Hematopoietic multipotent progenitor cell treated with erythropoietin and hydrocortisone succinate and interleukin-3 and kit ligand, for 8 days (in vitro differentiated cells): ENCODE measurements around the gene HS1BP3.

Experiments used
- DNase-seq: peaks from one replicate; pipeline ENCODE4 v3.0.0-alpha.2; 2015

HS1BP3 gene

DNA sequence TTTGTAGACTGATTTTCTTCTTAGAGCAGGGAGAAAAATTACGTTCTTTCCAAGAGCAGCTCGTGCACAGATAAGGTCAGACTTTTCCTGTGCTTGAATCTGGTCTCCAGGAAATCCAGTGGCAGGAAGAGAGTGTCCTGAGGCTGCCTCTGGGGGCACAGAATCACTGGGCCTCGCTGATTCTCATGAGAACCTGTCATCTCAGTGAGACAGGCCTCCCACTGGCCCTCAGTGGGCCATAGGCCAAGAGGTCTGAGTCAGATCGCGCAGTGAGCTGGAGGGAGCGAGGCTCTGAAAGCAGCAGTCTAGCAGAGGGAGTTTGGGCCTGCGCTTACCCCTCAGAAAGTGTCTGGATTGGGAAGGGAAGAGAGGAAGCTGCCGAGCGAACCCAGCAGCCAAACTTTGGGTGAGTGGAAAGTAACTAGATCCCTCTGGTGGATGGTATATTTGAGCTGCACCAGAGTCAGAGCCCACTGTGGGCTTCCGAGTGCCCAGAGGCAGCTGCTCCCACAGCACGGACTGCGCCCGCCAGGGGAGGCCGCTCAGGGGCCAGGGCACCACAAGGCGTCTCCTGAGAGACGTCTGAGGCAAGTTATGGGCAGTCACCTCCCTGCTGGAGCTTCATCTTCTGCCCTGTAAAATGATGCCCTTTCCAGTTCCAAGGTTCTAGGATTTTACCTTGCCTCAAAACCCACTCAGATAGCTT, 24.2 kb upstream of the HS1BP3 start:
- peak; percentile 13 for DNase-seq

DNA sequence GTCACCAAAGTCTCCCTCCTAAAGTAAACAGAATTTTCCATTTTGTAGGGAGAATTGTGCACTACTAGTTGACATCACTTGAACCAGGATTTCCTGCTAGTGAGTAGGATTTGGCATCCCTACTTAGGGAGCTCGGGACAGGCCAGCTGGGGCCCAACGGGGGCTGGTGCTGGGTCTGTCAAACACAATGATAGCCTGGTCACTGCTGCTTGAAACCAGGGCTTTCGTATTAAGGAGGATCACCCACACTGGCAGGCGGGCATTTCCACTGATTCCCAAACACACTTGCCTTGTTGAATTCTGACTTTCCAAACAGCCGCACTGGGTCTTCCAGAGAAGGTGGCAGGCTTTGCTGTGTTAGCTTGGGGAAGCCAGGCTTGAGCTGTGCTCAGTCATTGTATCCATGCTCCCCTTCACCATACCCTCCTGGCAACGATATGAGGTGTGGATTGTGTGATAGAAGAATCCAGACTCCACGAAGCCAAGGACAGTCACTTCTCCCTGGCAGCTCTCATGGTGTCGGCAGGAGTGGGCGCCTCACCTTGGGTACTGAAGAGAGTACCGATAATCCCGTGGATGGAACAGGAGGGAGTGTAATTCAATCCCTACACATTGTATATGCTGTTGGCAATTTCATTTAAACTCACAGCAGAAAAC, 23.5 kb upstream of the HS1BP3 start:
- no peak for DNase-seq

DNA sequence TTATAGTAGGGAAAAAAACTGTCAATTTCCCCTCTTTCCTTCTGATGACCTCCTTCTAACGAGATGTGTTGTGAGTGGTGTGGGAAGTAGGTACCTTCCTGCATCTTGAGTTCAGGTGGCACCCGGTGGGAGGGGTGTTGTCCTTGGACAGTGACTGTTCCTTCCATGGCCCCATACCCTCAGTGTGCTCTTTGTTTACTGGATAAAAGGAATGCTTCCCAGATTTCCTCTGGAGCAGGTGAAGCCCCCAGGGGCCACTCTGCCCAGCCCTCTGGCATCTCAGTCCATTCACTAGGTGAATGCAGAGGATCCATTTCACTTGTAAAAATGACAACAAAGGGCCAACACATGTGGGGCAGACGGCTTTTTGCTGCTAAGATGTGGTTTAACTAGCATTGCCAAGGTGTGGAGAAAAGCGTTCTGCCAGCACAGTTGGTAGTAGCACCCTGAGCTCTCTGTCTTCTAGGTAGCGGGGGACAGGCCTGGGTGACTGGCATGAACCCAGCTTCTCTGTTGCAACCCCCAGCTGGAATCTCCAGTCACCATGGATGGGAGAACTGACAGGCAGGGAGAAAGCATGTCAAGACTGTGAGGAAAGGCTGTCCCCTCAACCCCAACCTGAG, 22.9 kb upstream of the HS1BP3 start:
- DNase-seq, result no peak

DNA sequence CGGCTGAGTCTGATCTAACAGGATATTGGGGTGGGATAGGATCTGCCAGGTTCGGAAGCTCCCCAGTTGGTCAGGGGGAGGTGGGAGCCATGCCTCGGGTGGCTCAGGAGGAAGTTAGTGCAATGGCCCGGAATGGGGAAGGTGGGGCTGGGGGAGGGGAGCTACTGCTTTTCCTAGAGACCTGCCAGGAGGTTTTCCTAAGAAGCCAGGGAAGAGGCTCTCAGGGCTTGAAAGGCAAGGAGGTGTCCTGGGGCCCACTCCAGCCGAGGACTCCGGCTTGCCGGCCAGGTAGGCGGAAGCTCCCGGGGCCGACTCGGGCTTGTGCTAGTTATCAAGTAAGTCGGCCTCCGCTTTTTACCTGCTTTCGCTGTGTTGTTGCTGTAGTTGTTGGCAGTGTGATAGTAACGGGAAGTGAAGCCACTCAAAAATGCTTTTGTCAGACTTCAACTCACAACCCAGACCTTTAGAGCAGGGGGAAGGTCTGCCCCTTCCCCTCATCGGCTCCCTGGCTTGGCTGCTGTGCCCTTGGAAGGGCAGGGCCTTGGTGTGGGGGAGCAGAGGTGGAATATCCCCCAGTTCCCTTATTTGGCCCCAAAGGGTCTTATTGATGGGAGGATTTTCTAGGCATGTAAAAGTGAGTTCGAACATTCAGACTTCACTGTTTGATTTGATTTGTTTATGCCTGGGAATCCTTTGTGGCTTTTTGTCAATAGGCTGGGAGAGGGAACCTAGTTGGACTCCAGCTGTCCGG, 21.5 kb upstream of the HS1BP3 start:
- no peak for DNase-seq

DNA sequence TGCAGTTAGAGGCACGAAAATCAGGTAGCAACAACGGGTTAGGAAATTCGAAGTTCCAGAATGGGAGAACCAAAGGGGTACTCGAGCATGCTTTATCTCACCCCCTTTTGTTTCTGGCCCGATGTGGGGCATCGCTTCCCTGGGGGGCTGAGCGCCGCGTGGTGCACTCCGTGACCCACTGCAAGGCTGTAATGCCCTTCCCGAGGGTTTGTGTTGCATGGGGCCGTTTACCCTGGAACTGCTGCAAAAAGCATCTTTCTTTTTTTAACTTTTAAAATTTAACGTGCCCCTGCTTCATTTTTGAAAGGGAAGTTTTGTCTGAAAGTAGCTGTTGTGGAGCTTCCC, 20.8 kb upstream of the HS1BP3 start:
- no peak for DNase-seq

DNA sequence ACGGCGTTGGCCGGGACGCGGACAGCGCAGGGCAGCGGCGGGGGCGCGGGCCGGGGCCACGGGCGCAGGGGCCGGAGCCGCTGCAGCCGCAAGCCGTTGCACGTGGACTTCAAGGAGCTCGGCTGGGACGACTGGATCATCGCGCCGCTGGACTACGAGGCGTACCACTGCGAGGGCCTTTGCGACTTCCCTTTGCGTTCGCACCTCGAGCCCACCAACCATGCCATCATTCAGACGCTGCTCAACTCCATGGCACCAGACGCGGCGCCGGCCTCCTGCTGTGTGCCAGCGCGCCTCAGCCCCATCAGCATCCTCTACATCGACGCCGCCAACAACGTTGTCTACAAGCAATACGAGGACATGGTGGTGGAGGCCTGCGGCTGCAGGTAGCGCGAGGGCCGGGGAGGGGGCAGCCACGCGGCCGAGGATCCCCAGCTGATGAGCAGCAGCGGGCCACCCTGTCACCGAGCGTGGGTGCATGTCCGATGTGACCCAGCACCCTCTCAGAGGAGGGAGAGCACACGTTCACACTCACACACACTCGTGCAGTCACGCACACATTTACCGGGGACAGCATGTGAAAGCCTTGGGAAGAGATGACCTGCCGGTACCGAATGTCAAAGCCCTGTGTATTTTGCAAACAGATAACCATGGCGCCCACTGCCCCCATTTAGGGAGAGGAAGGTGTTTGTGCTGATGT, 20.3 kb upstream of the HS1BP3 start:
- DNase-seq, result no peak

DNA sequence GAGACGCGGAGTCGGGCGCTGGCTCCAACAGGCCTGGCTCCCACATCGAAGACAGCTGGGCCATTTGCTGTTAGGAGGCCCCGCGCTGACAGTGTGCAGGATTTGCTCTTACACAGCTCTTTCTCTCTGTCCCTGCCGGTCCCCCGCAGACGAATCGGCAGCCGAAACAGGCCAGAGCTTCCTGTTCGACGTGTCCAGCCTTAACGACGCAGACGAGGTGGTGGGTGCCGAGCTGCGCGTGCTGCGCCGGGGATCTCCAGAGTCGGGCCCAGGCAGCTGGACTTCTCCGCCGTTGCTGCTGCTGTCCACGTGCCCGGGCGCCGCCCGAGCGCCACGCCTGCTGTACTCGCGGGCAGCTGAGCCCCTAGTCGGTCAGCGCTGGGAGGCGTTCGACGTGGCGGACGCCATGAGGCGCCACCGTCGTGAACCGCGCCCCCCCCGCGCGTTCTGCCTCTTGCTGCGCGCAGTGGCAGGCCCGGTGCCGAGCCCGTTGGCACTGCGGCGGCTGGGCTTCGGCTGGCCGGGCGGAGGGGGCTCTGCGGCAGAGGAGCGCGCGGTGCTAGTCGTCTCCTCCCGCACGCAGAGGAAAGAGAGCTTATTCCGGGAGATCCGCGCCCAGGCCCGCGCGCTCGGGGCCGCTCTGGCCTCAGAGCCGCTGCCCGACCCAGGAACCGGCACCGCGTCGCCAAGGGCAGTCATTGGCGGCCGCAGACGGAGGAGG, 19.6 kb upstream of the HS1BP3 start:
- no peak for DNase-seq

DNA sequence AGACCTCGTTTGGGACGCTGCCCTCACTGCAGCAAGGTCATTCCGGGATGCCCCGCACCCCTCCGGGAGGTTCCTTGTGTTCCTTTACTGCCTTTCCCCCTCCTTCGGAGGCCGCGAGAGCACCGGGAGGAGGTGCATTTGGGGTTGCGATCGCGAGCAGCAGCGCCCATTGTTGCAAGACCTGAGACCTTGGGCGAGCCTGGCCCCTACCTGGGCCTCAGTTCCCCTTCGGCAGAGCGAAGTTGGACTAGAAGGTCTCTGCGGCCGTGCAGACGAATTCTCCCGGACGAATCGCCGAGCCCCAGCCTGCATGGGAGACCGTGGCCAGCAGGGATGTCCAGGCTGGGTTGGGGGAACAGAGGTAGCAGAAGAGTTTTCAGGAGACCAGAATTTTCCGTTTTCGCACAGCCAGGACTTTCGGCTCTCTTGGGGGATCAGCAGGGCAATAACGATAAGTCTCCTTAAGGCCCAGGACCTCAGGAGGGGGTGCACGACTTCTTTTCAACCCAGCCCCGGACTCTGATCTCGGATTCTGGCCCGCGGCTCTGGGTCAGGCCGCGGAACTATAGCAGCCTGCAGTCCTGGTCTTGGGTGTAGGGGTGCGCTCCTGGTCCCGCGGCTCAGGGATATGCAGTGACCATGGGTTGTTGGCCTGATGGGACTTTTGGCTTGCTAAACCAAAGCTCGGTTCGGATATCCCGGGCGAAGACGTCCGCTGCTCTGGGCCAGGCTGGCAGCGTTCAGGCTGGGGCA, 18.8 kb upstream of the HS1BP3 start:
- DNase-seq, result no peak

DNA sequence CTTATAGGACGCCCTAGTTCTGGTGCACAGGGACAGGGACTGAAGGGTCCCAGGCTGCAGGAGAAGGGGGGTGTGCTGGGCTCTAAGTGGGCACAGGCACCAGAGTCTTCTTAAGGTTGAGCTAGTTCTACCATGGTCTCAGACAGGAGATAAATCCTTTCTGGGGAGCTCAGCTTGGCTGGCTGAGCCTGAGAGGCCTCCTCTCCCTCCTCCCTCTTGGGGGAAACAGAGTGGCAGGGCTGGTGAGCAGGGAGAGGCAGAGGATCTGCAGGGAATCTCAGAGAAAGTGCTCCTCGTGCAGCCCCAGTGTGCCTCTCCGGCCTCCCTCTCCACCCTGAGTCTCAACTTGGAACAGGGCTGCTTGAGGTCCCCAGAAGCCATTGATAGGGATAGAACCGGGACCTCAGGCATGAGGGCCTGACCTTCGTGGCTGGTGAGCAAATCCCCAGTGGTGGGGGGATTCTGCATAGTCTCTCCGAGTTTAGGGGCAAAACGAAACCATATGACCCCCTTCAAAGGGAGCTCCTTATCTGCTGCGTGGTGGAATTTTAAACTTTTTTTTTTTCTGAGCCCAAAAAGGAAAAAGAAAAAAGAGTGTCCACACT, 18.1 kb upstream of the HS1BP3 start:
- DNase-seq, result no peak

DNA sequence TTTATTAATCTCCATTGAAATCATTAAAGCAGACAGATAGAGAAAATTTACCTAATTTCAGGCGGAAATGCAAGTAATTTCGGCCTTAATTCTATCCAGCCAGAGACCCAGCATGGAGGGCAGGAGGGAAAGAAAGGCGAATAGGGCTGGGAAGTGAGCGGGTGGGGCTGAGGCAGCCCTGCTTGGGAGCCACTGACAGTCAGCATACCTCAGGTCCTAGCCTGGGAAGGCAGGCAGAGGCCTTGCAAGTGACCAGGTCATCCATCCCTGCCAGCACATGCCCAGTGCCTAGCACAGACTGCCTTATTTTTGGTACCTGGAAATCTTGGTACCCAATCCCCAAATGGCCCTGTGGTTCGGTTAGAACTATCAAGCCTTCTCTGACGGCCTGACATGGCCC, 17.6 kb upstream of the HS1BP3 start:
- no peak for DNase-seq

DNA sequence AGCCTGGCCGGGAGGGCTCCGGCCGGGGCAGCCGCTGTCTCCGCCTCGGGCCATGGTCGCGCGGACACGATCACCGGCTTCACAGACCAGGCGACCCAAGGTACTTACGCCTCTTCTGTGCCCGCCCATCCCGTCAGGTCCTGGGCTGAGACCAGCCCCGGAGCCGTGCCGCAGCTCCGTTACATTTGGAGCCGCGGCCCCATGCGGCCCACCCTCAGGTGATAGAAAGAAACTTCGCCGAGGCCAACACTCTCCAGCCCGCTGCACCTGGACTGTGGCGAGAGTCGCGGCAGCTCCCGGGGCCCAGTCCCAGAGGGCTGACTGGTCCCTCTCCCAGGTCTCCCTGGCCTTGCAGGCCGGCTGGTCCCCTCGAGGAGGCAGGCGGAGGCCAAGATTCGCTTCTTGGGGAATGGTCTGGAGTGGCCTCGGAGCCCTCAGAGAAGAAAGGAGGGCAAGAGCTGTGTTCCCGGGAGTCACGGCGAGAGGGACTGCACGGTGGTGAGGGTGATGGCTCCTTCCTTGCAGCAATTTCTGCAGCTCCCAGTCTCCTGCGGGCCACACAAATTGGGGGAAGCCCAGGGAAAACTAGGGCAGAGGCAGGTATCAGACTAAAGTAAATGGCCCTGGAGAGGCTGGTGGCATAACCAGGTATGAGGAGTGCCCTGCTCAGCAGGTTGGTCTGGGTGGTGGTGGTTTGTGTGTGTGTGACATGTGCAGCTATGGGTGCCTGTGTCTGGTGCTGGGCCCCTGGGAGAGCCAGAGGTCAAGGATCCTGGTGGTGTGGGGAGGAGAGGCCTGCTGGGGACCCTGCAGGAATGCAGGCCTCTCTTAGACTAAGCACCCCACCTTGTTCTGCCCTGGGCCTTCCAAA, 16.9 kb upstream of the HS1BP3 start:
- no peak for DNase-seq

DNA sequence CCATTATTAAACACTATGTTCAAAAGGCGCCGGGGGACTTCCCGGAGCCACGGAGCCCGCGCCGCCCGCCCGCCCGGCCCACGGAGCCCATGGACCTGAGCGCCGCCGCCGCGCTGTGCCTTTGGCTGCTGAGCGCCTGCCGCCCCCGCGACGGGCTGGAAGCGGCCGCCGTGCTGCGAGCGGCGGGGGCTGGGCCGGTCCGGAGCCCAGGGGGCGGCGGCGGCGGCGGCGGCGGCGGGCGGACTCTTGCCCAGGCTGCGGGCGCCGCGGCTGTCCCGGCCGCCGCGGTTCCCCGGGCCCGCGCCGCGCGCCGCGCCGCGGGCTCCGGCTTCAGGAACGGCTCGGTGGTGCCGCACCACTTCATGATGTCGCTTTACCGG, 16.2 kb upstream of the HS1BP3 start:
- no peak for DNase-seq

DNA sequence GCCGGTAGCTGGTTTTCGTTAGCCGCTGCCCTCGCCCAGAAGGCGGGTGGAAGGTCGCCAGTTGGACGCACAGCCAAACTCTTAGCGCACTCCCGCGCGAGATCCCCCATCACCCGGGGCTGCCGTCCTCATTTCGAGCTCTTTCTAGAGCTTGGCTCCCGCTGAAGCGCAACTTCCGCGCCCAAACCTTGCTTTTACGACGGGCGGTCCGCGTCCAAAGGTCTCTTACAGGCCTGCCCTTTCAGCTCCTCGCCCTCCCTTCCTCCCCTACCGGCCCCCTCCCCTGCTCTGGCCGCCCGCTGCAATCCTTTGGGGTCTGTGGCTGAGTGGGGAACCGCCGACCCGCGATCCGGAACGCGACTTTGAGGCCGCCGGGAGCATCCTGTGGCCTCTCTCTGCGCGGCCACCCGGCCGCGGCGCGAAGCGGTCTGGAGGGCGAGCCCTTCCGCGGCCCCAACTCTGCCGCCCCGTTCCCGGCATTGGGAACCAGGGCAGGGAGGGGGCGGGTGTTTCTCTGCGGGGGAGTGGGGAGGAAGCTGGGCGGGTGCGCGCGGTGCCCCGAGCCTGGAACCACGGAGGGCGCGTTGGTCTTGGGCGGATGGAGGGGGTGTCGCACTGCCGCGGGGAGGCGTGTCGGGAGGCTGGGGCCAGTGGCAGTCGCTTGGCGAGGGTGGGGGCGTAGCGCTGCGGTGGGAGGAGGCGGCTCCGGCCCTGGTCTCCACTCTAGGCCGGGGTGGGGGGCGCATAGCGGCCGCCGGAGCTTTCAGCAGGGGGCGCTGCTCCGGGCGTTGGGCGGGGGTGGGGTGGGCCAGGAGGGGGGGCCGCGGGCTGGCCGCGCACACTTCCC, 15.6 kb upstream of the HS1BP3 start, which contains the start of gene GDF7:
Gene GDF7, plus strand, starts transcription at position 841 of the 847 bp plus-strand sequence. CDS start 96 bp downstream, outside the sequence.
- no peak for DNase-seq

DNA sequence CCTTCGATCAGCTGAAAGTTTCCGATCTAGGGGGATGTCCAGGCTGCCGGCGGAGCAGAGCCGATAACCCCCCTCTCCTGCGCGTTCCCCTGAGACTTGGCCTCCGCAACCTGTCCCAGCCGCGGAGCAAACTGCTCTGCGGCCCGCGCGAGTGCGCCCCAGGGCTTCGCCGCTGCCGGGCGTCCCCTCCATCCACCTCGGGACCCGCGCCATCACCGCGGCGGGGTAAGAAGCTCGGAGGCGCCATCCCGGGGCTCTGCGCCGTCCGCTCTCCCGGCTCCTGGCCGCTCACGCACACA, 15.1 kb upstream of the HS1BP3 start:
- no peak for DNase-seq

DNA sequence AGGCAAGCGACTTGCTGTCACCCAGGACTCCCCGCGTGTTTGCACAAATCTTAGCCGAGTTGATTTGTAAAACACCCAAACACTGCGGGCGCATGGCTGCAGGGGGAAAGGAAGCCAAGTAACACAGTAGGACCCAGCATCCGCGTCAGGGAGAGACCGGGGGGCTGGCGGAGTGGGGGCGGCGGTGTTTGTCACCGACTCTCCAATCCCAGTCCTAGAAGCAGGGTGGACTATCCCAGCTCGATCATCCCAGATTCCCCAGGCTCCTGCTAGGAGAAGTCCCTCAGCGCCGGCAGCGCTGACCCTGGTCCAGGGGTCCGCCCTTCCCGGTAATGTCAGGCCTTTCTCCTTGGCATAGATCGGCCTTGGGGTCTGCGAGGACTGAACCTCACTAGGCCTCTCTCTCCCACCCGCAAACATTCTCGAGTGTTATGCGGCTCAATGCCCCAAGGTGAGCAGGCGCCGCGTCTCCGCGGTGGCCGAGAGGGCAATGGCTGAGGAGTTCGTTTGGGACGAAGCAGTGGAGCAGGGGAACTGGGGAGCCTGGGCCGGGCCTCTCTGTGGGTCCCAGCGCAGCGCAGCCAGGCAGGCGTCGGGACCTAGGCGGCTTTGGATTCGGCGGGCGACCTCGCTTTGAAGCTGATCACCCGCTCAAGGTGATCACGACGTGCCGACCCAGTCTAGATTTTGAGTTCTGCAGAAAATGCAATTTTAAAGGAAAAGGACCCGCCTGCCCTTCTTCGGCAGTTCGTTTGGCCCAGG, 14.5 kb upstream of the HS1BP3 start:
- DNase-seq, result no peak

DNA sequence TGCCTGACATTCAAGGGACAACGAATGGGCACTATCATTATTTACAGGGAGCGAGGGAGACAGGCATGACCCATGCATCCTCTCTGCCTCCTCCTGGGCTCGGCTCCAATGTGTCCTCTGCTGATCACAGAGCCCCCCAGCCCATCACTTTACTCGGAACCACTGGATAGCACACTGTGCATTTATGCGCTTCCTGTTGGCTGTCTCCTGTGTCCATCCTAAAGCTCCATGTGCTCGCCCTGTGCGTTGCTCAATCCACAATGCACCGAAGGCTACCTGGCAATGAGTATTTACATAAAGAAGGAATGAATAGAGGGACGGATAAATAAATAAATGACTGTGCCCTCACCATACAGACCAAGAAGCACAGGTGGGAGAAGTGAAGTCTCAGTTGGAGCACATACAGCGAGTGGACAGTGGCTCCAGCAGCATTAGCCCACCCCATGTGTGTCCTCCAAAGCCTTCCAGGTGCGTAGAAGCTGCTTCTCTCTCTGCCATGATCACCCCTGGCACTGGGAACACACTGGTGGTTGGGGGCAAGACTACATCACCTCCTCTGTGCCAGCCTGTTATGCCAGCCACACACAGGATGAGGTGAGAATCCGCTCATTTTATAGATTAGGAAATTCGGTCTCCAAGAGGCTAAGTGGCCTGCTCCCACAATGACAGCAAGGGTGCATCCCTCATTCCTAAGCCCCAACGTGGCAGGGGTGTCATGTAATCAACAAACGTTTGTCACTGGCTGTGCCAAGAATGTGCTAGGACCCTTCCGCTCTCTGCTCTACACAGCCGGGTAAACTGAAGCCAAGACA, 13.7 kb upstream of the HS1BP3 start:
- DNase-seq, result no peak

DNA sequence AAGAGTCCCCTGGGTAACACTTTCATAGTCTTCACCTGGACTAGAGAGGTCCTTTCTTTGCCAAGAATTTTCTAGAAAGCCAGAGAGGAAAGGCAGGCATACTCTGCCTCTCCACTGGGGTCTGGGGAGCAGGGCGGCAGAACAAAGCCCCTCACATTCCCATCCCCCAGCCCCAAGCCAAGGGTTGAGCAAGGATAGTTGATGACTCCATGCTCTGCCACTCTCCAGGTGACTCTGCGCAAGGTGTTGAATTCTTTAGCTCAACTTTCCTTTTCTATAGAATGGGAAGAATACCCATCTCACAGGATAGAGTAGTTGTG, 13.1 kb upstream of the HS1BP3 start:
- DNase-seq, result no peak
